Muscle layer of colon (tissue), 2 donors: ENCODE data around the gene LYPLA2.
"Not testable (repeated sequence)": the region's sequence is repeated elsewhere in the genome, so short reads cannot be mapped to it uniquely, and the experiment has no call there.

Source experiments
- H3K27ac ChIP-seq: one replicate; pipeline ENCODE4 v1.7.0; 2013; ENCODE audit warnings: low read depth, mild to moderate bottlenecking, low read length, moderate library complexity
- H3K27me3 ChIP-seq, 2 donors: one replicate each; pipeline ENCODE4 v1.7.0; 2013; ENCODE audit warnings: low read length in 2 of 2, mild to moderate bottlenecking in 2 of 2; ENCODE audit not compliant: insufficient read depth in 2 of 2, control insufficient read depth in 1 of 2
- H3K36me3 ChIP-seq: one replicate; pipeline ENCODE4 v1.7.0; 2013; ENCODE audit warnings: mild to moderate bottlenecking, low read length; ENCODE audit not compliant: insufficient read depth
- H3K4me1 ChIP-seq: one replicate; pipeline ENCODE4 v1.7.0; 2013; ENCODE audit warnings: mild to moderate bottlenecking, low read length; ENCODE audit not compliant: insufficient read depth
- H3K4me3 ChIP-seq, 2 donors: one replicate each; pipeline ENCODE4 v1.7.0; 2013; ENCODE audit warnings: low read length in 2 of 2, low read depth in 1 of 2, mild to moderate bottlenecking in 1 of 2, moderate library complexity in 1 of 2
- H3K9ac ChIP-seq: one replicate; pipeline ENCODE4 v1.7.0; 2013; ENCODE audit warnings: low read length
- H3K9me3 ChIP-seq: one replicate; pipeline ENCODE4 v1.7.0; 2013; ENCODE audit warnings: mild to moderate bottlenecking, low read length
- donor health status: abdominal sarcoma.
- donor health status: Adenocarcinoma of cecum.

The LYPLA2 gene

DNA sequence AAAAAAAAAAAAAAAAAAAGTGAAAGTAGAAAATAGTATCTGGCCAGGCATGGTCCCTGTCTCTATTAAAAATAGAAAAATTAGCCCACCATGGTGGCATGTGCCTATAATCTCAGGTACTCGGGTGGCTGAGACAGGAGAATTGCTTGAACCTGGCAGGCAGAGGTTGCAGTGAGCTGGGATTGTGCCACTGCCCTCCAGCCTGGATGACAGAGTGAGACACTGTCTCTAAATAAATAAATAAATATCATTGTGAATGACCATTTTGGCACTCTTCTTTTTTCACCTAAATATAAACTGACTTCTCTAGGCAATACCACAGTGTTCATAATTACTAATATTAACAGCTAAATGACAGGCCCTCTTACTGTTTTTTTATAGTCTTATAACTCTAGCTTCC is 33.1 kb upstream of the LYPLA2 start:
- Histone ChIP-seq H3K27ac (no peak overlapping the region), H3K9me3 (no peaks in the 10 kb centered on the region), H3K4me3 (no peak overlapping the region), H3K36me3 (peaks cover 90% of the 10 kb centered on the region), H3K27me3 (no peaks in the 10 kb centered on the region), H3K4me1 (peaks cover 13% of the 10 kb centered on the region), H3K9ac (no peak overlapping the region)

DNA sequence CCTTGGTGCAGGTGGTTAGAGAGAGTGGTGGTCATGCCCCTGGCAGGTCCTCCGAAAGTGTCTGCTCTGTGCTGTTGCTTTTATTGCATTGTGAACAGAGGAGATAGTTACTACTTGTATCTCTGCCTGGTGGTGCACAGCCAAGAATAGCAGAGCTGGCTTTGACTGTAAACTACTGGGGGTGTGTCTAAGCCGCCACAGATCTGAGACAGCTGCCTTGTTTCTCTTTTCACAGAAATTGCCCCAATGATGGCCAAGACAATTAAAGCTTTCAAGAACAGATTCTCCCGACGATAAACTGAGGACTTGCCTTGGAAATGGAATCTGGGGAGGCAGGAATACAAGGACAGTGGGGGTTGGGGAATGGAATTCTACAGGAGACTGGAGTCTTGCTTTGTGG is 31.7 kb upstream of the LYPLA2 start:
- Histone ChIP-seq H3K27ac (no peak overlapping the region), H3K4me1 (peaks cover 21% of the 10 kb centered on the region)

DNA sequence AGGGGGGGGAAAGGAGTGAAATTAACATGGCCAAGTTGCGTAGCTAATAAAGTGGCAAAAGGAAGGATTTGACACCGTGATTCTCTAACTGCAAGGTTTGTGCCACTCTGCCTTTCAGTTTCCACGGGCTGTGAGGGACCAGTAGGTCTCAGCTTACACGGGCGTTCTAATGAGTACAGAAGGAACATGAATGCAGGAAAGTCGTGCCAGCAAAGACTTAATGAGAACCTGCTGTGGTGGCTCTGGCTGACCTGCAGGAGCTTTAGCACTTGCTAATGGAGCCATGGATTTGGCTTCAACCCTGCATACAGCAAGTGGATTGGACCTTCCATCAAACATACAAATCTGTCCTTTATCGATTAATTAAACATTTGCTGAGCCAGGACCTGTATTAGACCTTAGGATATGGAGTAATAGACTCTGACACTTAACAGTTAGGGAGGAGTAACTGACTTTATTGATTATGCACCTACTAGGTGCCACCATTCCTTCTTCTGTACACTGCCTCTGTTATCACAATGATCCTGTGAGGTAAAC is 27.8 kb upstream of the LYPLA2 start:
- peaks cover 53% of the 10 kb centered on the region for H3K36me3 ChIP-seq
- H3K4me1 ChIP-seq, result peaks cover 21% of the 10 kb centered on the region
- no peaks in the 10 kb centered on the region for H3K9me3 ChIP-seq
- no peak overlapping the region for H3K9ac ChIP-seq
- H3K27ac ChIP-seq, result no peak overlapping the region
- no peak overlapping the region for H3K4me3 ChIP-seq
- no peaks in the 10 kb centered on the region for H3K27me3 ChIP-seq

More for the DNA sequence above, 31.7 kb upstream of the LYPLA2 start:
- no peaks in the 10 kb centered on the region for H3K27me3 ChIP-seq
- no peaks in the 10 kb centered on the region for H3K9me3 ChIP-seq
- H3K4me3 ChIP-seq, result no peak overlapping the region
- no peak overlapping the region for H3K9ac ChIP-seq
- H3K36me3 ChIP-seq, result peaks cover 77% of the 10 kb centered on the region

DNA sequence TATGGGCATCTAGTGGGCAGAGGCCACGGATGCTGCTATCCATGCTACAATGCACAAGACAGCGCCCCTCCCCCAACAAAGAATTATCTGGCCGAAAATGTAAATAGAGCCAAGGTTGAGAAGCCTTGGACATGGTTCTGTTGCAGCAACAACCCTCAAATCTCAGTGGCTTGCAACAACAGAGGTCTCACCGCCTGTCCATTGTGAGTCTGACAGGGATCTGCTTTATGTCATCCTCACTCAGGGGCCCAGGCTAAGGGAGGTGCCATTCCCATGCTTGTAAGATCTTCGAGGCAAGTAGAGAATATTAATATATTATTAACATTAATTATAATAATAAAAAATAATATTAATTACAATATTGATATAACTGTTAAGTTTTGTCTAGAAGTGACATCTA is 22.2 kb upstream of the LYPLA2 start:
- Histone ChIP-seq H3K4me3 (no peak overlapping the region), H3K36me3 (peaks cover 18% of the 10 kb centered on the region), H3K27ac (no peak overlapping the region), H3K27me3 (no peaks in the 10 kb centered on the region), H3K4me1 (peaks cover 2% of the 10 kb centered on the region), H3K9me3 (no peaks in the 10 kb centered on the region), H3K9ac (no peak overlapping the region)

DNA sequence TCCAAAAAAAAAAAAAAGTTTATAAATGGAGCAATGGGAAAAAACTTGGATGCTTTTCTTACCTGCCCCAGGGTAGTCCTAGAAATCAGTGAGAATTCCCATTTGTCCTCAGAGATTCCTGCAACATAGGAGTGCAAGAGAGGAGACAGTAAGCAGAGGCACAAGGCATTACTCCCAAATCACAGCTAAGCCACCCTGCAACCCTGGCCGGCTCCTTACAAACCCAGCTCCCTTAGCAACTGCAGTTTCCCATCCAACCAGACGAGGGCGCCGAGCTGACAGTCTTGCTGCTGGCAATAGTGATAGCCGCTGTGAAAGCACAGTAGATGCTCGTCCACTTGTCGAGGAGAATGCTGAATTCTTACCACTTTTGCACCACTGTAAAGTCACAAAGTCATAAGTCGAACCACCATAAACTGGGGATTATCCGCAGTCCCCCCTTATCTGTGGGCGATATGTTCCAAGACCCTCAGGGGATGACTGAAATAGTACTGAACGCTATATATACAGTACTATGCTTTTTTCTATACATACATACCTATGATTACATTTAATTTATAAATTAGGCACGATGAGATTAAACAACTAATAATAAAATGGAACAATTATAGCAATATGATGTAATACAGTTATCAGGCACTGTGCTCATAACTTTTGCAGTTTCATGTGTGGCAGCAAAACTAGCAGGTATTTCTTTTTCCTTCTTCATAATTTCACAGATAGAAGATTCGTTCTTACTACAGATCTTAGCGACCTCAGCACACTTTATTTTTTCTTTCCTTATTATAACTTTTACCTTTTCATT is 18.7 kb upstream of the LYPLA2 start:
- H3K27me3 ChIP-seq, result no peaks in the 10 kb centered on the region
- H3K36me3 ChIP-seq, result peaks cover 18% of the 10 kb centered on the region
- no peak overlapping the region for H3K27ac ChIP-seq
- H3K4me3 ChIP-seq, result no peak overlapping the region
- H3K9me3 ChIP-seq, result no peaks in the 10 kb centered on the region
- H3K9ac ChIP-seq, result no peak overlapping the region
- peaks cover 3% of the 10 kb centered on the region for H3K4me1 ChIP-seq

DNA sequence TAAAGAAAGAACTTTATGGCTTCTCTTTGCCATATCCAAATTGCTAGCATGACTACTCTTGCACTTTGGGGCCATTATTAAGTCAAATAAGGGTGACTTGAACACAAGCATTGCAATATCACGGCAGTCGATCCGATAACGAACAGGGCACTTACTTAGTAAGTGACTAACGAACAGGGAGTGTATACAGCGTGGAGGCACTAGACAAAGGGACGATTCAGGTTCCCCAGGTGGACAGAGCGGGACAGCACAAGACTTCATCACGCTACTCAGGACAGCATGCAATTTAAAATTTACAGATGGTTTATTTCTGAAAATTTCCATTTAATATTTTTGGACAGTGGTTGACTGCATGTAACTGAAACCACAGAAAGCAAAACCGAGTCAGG is 18.1 kb upstream of the LYPLA2 start:
- H3K9me3 ChIP-seq, result no peaks in the 10 kb centered on the region
- no peak overlapping the region for H3K4me3 ChIP-seq
- H3K36me3 ChIP-seq, result peaks cover 14% of the 10 kb centered on the region
- no peaks in the 10 kb centered on the region for H3K27me3 ChIP-seq
- no peak overlapping the region for H3K27ac ChIP-seq
- H3K9ac ChIP-seq, result no peak overlapping the region
- peaks cover 5% of the 10 kb centered on the region for H3K4me1 ChIP-seq

DNA sequence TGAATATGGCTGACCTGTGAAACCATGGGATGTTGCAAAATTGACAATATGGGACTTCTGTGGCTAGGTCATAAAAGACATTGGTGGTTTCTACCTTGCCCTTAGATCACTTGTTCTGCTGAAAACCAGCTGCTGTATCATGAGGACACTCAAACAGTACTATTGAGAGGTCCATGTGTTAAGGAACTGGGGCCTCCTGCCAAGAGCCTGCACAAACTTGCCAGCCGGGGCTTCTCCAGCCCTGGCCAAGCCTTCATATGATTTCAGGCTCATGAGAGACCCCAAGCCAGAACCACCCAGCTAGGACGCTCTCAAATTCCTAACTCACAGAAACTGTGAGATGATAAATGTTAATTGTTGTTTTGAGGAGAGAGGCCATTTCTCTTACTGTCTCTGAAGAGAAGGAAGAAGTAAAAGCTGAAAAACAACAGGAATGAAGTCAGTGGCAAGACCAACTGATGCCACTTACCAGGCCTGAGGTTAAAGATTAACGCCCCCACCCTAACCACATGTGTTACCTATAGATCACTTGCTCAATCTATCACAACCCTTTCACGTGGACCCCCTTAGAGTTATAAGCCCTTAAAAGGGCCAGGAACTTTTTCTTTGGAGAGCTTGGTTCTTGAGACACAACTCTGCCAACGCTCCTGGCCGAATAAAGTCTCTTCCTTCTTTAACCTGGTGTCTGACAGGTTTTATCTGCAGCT is 16.6 kb upstream of the LYPLA2 start:
- no peak overlapping the region for H3K9ac ChIP-seq
- H3K36me3 ChIP-seq, result peaks cover under 1% of the 10 kb centered on the region
- H3K4me1 ChIP-seq, result peaks cover 10% of the 10 kb centered on the region
- no peaks in the 10 kb centered on the region for H3K9me3 ChIP-seq
- no peak overlapping the region for H3K27ac ChIP-seq
- H3K4me3 ChIP-seq, result no peak overlapping the region
- H3K27me3 ChIP-seq, result no peaks in the 10 kb centered on the region

DNA sequence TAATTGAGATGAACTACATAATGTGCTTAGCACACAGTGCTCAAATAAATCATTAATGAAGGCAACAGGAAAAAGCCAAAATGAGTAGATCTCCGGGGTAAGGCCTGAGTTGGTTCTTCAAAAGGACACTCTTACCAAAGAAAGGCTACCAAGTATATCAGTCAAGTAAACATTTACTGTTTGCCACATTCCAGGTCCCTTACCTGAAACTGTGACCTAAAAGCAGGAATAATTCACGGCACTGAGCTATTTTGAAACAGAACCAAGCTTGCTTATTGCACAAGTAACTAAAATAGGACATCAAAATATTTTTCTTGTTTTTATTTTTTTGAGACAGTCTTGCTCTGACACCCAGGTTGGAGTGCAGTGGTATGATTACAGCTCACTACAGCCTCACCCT is 14.7 kb upstream of the LYPLA2 start:
- Histone ChIP-seq H3K9me3 (no peaks in the 10 kb centered on the region), H3K4me1 (peaks cover 15% of the 10 kb centered on the region), H3K36me3 (no peaks in the 10 kb centered on the region), H3K27me3 (no peaks in the 10 kb centered on the region), H3K4me3 (no peak overlapping the region), H3K9ac (no peak overlapping the region), H3K27ac (no peak overlapping the region)

DNA sequence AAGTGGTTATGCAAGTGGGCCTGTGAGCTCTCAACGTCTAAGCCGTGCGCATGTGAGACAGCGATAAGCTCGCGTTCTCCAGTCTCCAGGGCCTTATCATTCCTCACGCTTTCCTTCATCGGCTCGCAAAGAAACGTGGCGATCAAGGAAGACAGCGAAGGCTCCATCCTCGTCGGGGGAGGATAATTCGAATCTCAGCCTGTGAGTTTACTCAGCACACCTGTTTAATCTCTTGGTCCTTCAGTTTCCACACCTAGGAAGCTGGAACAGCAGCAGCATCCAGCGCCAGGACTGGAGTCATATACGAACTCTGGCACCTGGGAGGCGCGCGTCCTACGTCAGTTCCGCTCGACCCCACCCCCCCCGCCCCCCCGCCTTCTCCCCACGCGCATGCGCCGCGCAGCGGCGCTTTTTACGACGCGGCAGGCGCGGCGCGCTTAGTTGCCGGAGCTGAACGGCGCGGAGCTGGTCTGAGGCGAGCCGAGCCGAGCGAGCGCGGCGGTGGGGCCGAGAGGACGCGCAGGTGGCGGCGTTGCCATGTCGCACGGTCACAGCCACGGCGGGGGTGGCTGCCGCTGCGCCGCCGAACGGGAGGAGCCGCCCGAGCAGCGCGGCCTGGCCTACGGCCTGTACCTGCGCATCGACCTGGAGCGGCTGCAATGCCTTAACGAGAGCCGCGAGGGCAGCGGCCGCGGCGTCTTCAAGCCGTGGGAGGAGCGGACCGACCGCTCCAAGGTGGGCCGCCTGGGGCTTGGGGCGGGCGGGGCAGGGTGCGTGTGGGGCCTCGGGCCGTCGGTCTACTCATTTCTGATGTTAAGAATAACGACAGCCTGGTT is 12.7 kb upstream of the LYPLA2 start, which contains the start of gene PITHD1:
Gene PITHD1, plus strand, starts transcription at position 440 of the 836 bp plus-strand sequence. Its CDS starts 98 bp downstream, at position 538.
- peaks cover 9% of the 10 kb centered on the region for H3K36me3 ChIP-seq
- H3K27me3 ChIP-seq, result no peaks in the 10 kb centered on the region
- H3K9me3 ChIP-seq, result no peaks in the 10 kb centered on the region
- H3K9ac ChIP-seq, result peak within 1 kb of the TSS; percentile 86
- H3K4me1 ChIP-seq, result peaks cover 15% of the 10 kb centered on the region
- peak within 1 kb of the TSS; percentile 87 for H3K27ac ChIP-seq
- peak within 1 kb of the TSS; percentile 72 to 80 for H3K4me3 ChIP-seq

DNA sequence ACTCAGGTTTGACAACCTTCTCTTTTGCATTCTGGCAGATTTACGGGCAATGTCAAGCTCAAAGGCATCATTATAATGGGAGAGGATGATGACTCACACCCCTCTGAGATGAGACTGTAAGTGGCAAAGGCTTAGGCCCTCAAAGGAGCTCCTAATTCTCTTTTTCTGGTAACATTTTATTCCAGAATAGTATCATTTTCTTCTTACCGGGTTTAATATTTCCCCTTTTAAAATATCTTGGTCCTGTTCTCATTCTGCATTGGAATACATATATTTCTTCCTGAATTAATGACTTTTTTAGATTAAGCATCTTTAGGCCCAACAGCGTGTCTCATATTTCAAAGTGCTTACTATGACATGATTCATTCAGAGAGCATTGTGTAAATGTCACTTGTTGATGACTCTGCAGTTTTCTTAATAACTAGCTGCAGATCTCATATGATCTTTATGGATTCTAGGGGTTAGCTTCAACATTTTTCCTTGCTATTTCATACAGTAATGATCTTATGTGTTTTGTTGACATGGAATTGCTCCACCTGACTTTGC is 11.0 kb upstream of the LYPLA2 start:
- H3K27ac ChIP-seq, result no peak overlapping the region
- peaks cover 14% of the 10 kb centered on the region for H3K36me3 ChIP-seq
- no peaks in the 10 kb centered on the region for H3K27me3 ChIP-seq
- no peak overlapping the region for H3K4me3 ChIP-seq
- H3K4me1 ChIP-seq, result peaks cover 15% of the 10 kb centered on the region
- H3K9me3 ChIP-seq, result no peaks in the 10 kb centered on the region
- no peak overlapping the region for H3K9ac ChIP-seq

DNA sequence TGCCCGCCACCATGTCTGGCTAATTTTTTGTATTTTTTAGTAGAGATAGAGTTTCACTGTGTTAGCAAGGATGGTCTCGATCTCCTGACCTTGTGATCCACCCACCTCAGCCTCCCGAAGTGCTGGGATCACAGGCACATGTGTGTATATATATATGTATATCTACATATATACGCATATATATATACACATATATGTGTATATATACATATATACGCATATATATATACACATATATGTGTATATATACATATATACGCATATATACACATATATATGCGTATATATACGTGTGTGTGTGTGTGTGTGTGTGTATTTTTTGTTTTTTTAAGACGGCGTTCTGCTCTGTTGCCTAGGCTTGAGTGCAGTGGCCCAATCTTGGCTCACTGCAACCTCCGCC is 7.8 kb upstream of the LYPLA2 start:
- H3K9ac ChIP-seq, H3K4me3 ChIP-seq, H3K27me3 ChIP-seq, H3K9me3 ChIP-seq, H3K4me1 ChIP-seq, H3K27ac ChIP-seq: not testable (repeated sequence)
- H3K36me3 ChIP-seq, result peaks cover 39% of the 10 kb centered on the region
